Myometrial cell (primary cell): ENCODE results near the gene ZNF619. TPM values are rescaled to one million over a fixed set of nuclear protein-coding genes. Genes with fewer than 3 reads are reported as not detected.

Experiments used
- total RNA-seq: library from RNA; depleted of rRNA; stranded (reverse); fragments of >200 nt; gene quantifications from 2 replicates; pipeline ENCODE4 v1.2.3, GENCODE V29; 2015

Gene ZNF619
- total RNA-seq: 2.0 and 4.8 TPM in 2 replicates

GRCh38 chr3:40476478-40477470, at the start of gene ZNF619:
ZNF619 (plus strand) TSS chr3:40477122; CDS start chr3:40477980, 858 bp downstream.

GRCh38 chr3:40456940-40457823, 19.7 kb upstream of the ZNF619 start, which contains the start of gene RPL14:
RPL14 (plus strand) TSS chr3:40457339; CDS start chr3:40457472, 133 bp downstream.

GRCh38 chr3:40505599-40506462, 28.9 kb downstream of the ZNF619 start, which contains the start of gene ZNF620:
ZNF620 (plus strand) TSS chr3:40506039; CDS start chr3:40506353, 314 bp downstream.

GRCh38 chr3:40524568-40525285, 47.8 kb downstream of the ZNF619 start, which contains the start of gene ZNF621:
ZNF621 (plus strand) TSS chr3:40524960; CDS start chr3:40525841, 881 bp downstream.

Other genes with a start within 250 kb of the ZNF619 start
- 15.3 and 15.4 TPM in 2 replicates for gene EIF1B, start 167.4 kb upstream of the ZNF619 start, total RNA-seq
- not detected in 2 replicates for gene ENTPD3, start 89.9 kb upstream of the ZNF619 start, total RNA-seq
- gene RPL14, start 19.8 kb upstream of the ZNF619 start, total RNA-seq: 277 and 307 TPM in 2 replicates
- 0.18 and 0.29 TPM in 2 replicates for gene ZNF620, start 28.9 kb downstream of the ZNF619 start, total RNA-seq
- gene ZNF621, start 47.8 kb downstream of the ZNF619 start, total RNA-seq: 7.5 and 11.2 TPM in 2 replicates